22Rv1 (cell line): Measurements from ENCODE around the gene PRDM15.

Experiments
- H3K27ac ChIP-seq: fragments of 450-650 bp; 2 replicates; pipeline ENCODE4 v1.5.1; 2017
- CTCF ChIP-seq: fragments of 450-650 bp; IDR thresholded peaks from 2 replicates; pipeline ENCODE4 v1.5.1; 2017; ENCODE audit warnings: mild to moderate bottlenecking
- ZFX ChIP-seq: fragments of 450-650 bp; IDR thresholded peaks from 2 replicates; pipeline ENCODE4 v1.6.1; 2017; ENCODE audit warnings: antibody characterized with exemption, borderline replicate concordance

PRDM15 gene

GRCh38 chr21:41769111-41769510, 110.0 kb downstream of the PRDM15 start:
- peak overlapping the region; percentile 39; the same call in 1 of the 2 replicates for H3K27ac ChIP-seq
- TF ChIP-seq CTCF, result no peak
- TF ChIP-seq ZFX, result no peak

- H3K27ac ChIP-seq, result peak overlapping the region; percentile 39; the same call in 1 of the 2 replicates
These were observed 110.6 kb downstream of the PRDM15 start for GRCh38 chr21:41768437-41769042.

GRCh38 chr21:41767606-41768436, 111.3 kb downstream of the PRDM15 start:
- no peak for TF ChIP-seq CTCF
- no peak for TF ChIP-seq ZFX
- peak overlapping the region; percentile 39; the same call in 1 of the 2 replicates for H3K27ac ChIP-seq

More at GRCh38 chr21:41768437-41769042, 110.6 kb downstream of the PRDM15 start:
- no peak for TF ChIP-seq ZFX
- TF ChIP-seq CTCF, result peak; percentile 65

GRCh38 chr21:41766883-41767605, 112.1 kb downstream of the PRDM15 start, which contains the start of gene RIPK4:
RIPK4 (minus strand) TSS chr21:41767052; CDS start chr21:41767041, 11 bp downstream.
- TF ChIP-seq CTCF (no peak), ZFX (no peak)
- peak within 1 kb of the TSS; percentile 39; the same call in 1 of the 2 replicates for H3K27ac ChIP-seq

- H3K27ac ChIP-seq, result no peak overlapping the region
- TF ChIP-seq CTCF (no peak), ZFX (no peak)
These were observed 112.9 kb downstream of the PRDM15 start for GRCh38 chr21:41765973-41766882.

GRCh38 chr21:41765420-41765821, 113.7 kb downstream of the PRDM15 start:
- no peak for TF ChIP-seq ZFX
- no peak for TF ChIP-seq CTCF

More at GRCh38 chr21:41765420-41765821, 113.7 kb downstream of the PRDM15 start:
- H3K27ac ChIP-seq, result no peak overlapping the region
